ENCODE data around the gene ARL10. TPM values are rescaled to one million over a fixed set of nuclear protein-coding genes. Genes with fewer than 3 reads are reported as not detected.

The ARL10 gene
- total and polyA plus RNA-seq, 2 donors (not counting 1 experiment from before 2014, with no cell fraction given): 13.1 to 27.9 TPM

DNA sequence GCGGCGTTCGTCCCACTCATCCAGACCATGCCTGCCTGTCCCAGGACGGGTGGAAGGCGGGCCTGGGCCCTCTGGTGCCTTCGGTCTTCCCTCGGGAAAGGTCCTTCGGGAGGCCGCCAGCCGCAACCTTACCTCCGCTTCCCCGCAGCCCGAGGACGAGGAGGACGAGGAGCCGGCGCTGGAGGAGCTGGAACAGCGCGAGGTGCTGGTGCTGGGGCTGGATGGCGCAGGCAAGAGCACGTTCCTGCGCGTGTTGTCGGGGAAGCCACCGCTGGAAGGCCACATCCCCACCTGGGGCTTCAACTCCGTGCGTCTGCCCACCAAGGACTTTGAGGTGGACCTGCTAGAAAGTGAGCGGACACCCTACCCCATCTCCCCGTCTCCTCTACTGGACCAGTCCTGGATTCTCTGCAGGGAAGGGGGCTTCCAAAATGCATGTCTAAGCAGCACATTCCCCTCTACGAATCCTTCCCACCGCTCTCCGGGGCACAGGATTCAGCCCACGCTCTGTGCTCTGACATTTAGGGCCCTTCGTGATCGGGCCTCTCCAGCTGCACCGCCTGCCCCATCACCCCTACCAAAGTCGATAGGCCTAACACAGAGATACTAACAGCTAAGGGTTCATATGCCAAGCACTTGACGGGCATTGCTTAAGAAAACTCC is 1.1 kb downstream of the ARL10 start:
- no peaks in the 10 kb centered on the region for H4K20me1 ChIP-seq (ENCODE audit: control insufficient read depth, insufficient read depth, low read length, poor library complexity, severe bottlenecking)
- WGBS (ENCODE audit: insufficient coverage): 88% methylated on average over 36 of the region's 38 CpGs
- peaks cover 0 to 15% of the 10 kb centered on the region in 2 experiments for H3K36me3 ChIP-seq (replicated peaks in 1 of 2; ENCODE audit: control extremely low read depth in 1 of 2, control insufficient read depth in 1 of 2, extremely low read depth in 1 of 2, insufficient read depth in 2 of 2, low read length in 1 of 2)
- H3K4me1 ChIP-seq (ENCODE audit: control insufficient read depth in 2 of 2, insufficient read depth in 2 of 2, low read length in 2 of 2): peaks cover 17 to 23% of the 10 kb centered on the region in 2 donors
- no peaks in the 10 kb centered on the region for H3K9me3 ChIP-seq (ENCODE audit: control extremely low read depth in 1 of 3, control insufficient read depth in 2 of 3, insufficient read depth in 1 of 3, low read length in 2 of 3)
- CTCF ChIA-PET: interaction anchor here (1.2 kb wide), 1 partner anchor 23 kb away, joined by 3 read pairs; no protein-coding TSS in a partner anchor
- H2AFZ ChIP-seq (ENCODE audit: insufficient read depth, low read depth, low read length, poor library complexity, severe bottlenecking): peak overlapping the region; percentile 88
- no peaks in the 10 kb centered on the region for H3K9me3 Mint-ChIP-seq (ENCODE audit: insufficient read depth)
- peak overlapping the region in 3 of 5 experiments; percentile 66 to 73 (median 71) for H3K4me3 ChIP-seq (ENCODE audit: control extremely low read depth in 1 of 5, extremely low read depth in 1 of 5, insufficient read depth in 1 of 5, low read depth in 2 of 5, low read length in 4 of 5)
- intact Hi-C loops (cut with micrococcal nuclease): no loop called here
- DNase-seq: no peak
- H3K79me2 ChIP-seq (ENCODE audit: control insufficient read depth, insufficient read depth, low read length): peaks cover under 1% of the 10 kb centered on the region
- H3K4me3 Mint-ChIP-seq: peak overlapping the region; percentile 82
- no peaks in the 10 kb centered on the region for H3K27me3 ChIP-seq (replicated peaks in 1 of 4; ENCODE audit: control extremely low read depth in 1 of 4, control insufficient read depth in 3 of 4, insufficient read depth in 4 of 4, low read length in 3 of 4)
- peak overlapping the region; percentile 89 for H3K4me2 ChIP-seq (replicated peaks; ENCODE audit: low read depth, low read length, poor library complexity, severe bottlenecking)
- no peak for TF ChIP-seq EZH2 (IDR thresholded peaks at IDR 0.05; ENCODE audit: borderline replicate concordance, insufficient read depth, low read depth, low read length, poor library complexity, severe bottlenecking)
- TF ChIP-seq, protein P1, sequence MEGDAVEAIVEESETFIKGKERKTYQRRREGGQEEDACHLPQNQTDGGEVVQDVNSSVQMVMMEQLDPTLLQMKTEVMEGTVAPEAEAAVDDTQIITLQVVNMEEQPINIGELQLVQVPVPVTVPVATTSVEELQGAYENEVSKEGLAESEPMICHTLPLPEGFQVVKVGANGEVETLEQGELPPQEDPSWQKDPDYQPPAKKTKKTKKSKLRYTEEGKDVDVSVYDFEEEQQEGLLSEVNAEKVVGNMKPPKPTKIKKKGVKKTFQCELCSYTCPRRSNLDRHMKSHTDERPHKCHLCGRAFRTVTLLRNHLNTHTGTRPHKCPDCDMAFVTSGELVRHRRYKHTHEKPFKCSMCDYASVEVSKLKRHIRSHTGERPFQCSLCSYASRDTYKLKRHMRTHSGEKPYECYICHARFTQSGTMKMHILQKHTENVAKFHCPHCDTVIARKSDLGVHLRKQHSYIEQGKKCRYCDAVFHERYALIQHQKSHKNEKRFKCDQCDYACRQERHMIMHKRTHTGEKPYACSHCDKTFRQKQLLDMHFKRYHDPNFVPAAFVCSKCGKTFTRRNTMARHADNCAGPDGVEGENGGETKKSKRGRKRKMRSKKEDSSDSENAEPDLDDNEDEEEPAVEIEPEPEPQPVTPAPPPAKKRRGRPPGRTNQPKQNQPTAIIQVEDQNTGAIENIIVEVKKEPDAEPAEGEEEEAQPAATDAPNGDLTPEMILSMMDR (IDR thresholded peaks at IDR 0.05): no peak
- peaks cover 25% of the 10 kb centered on the region for H3K4me1 Mint-ChIP-seq
- H3K27ac Mint-ChIP-seq: peak overlapping the region; percentile 66
- peak overlapping the region; percentile 68 for H3K9ac ChIP-seq (ENCODE audit: low read length)
- POLR2A ChIA-PET: interaction anchor here (0.5 kb wide), 1 partner anchor 23 kb away, joined by 5 read pairs; no protein-coding TSS in a partner anchor
- no peak overlapping the region for H3K27ac ChIP-seq (ENCODE audit: low read length in 2 of 2)
- H3K27me3 Mint-ChIP-seq: no peaks in the 10 kb centered on the region
- ATAC-seq (ENCODE audit: low read depth): no peak

DNA sequence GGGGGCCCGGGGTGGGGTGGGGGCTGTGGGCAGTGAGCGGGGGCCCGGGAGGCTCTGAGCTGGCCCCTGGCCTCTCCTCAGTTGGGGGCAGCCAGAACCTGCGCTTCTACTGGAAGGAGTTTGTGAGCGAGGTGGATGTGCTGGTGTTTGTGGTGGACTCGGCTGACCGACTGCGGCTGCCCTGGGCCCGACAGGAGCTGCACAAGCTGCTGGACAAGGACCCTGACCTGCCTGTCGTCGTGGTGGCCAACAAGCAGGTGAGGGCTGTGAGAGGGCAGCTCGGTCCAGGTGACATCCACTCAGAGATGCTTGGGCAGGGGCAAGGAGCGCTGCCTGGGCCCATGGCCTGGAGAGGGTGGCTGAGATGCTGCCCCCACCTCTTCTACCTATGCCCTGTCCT is 3.4 kb downstream of the ARL10 start:
- intact Hi-C loops (cut with micrococcal nuclease): no loop called here
- 97% methylated on average over 12 of the region's 13 CpGs for whole genome bisulfite sequencing (ENCODE audit: insufficient coverage)
- POLR2A ChIA-PET: no interaction called here

More for the DNA sequence above, 3.4 kb downstream of the ARL10 start:
- no peaks in the 10 kb centered on the region for H3K9me3 Mint-ChIP-seq (ENCODE audit: insufficient read depth)
- TF ChIP-seq EZH2 (IDR thresholded peaks at IDR 0.05; ENCODE audit: borderline replicate concordance, insufficient read depth, low read depth, low read length, poor library complexity, severe bottlenecking): no peak
- TF ChIP-seq, protein P1 (IDR thresholded peaks at IDR 0.05): no peak
- no peaks in the 10 kb centered on the region for H3K27me3 Mint-ChIP-seq
- Histone ChIP-seq H3K9ac (ENCODE audit: low read length) (no peak overlapping the region), H3K9me3 (ENCODE audit: control extremely low read depth in 1 of 3, control insufficient read depth in 2 of 3, insufficient read depth in 1 of 3, low read length in 2 of 3) (peaks cover 0 to 3% (median 0%) of the 10 kb centered on the region in 3 donors), H4K20me1 (ENCODE audit: control insufficient read depth, insufficient read depth, low read length, poor library complexity, severe bottlenecking) (no peaks in the 10 kb centered on the region), H3K4me1 (ENCODE audit: control insufficient read depth in 2 of 2, insufficient read depth in 2 of 2, low read length in 2 of 2) (peaks cover 16 to 20% of the 10 kb centered on the region in 2 donors), H3K4me2 (replicated peaks; ENCODE audit: low read depth, low read length, poor library complexity, severe bottlenecking) (no peak overlapping the region), H3K79me2 (ENCODE audit: control insufficient read depth, insufficient read depth, low read length) (no peaks in the 10 kb centered on the region), H3K36me3 (replicated peaks in 1 of 2; ENCODE audit: control extremely low read depth in 1 of 2, control insufficient read depth in 1 of 2, extremely low read depth in 1 of 2, insufficient read depth in 2 of 2, low read length in 1 of 2) (peaks cover 0 to 15% of the 10 kb centered on the region in 2 experiments), H3K27ac (ENCODE audit: low read length in 2 of 2) (no peak overlapping the region), H3K4me3 (ENCODE audit: control extremely low read depth in 1 of 5, extremely low read depth in 1 of 5, insufficient read depth in 1 of 5, low read depth in 2 of 5, low read length in 4 of 5) (no peak overlapping the region), H2AFZ (ENCODE audit: insufficient read depth, low read depth, low read length, poor library complexity, severe bottlenecking) (no peak overlapping the region), H3K27me3 (replicated peaks in 1 of 4; ENCODE audit: control extremely low read depth in 1 of 4, control insufficient read depth in 3 of 4, insufficient read depth in 4 of 4, low read length in 3 of 4) (no peaks in the 10 kb centered on the region)
- H3K4me1 Mint-ChIP-seq: peaks cover 19% of the 10 kb centered on the region
- no peak overlapping the region for H3K4me3 Mint-ChIP-seq
- H3K27ac Mint-ChIP-seq: no peak overlapping the region
- ATAC-seq (ENCODE audit: low read depth): no peak
- DNase-seq: no peak
- CTCF ChIA-PET: no interaction called here
